H1 (cell line): ENCODE results near the gene NXN. TPM values are rescaled to one million over a fixed set of nuclear protein-coding genes. Genes with fewer than 3 reads are reported as not detected.
A peak's percentile ranks its signal among the peaks of the same experiment; 100 is the strongest.

Source experiments
- ATF2 ChIP-seq: IDR thresholded peaks from 2 replicates; pipeline ENCODE4 v1.6.1; 2012; ENCODE audit warnings: low read length, inconsistent platforms
- BCL11A ChIP-seq, 2 experiments: IDR thresholded peaks; one replicate each; pipeline ENCODE4 v1.6.1; 2011; ENCODE audit warnings: low read depth in 2 of 2, low read length in 2 of 2, mild to moderate bottlenecking in 2 of 2
- CHD1 ChIP-seq: IDR thresholded peaks from 2 replicates; pipeline ENCODE4 v1.6.1; 2012; ENCODE audit warnings: low read depth, low read length, improper control_type of control experiment
- CHD7 ChIP-seq: fragments of 300-600 bp; sonication (generic); IDR thresholded peaks from 2 replicates; pipeline ENCODE4 v1.7.1; 2012; ENCODE audit warnings: low read length, moderate library complexity, mild to moderate bottlenecking, inconsistent platforms; ENCODE audit not compliant: insufficient replicate concordance
- RXRA ChIP-seq: IDR thresholded peaks from 2 replicates; pipeline ENCODE4 v1.6.1; 2011; ENCODE audit warnings: low read depth, mild to moderate bottlenecking, low read length, moderate library complexity; ENCODE audit not compliant: insufficient read depth
- SP4 ChIP-seq: IDR thresholded peaks from 2 replicates; pipeline ENCODE4 v1.6.1; 2012; ENCODE audit warnings: low read length, inconsistent platforms
- TEAD4 ChIP-seq: IDR thresholded peaks from 2 replicates; pipeline ENCODE4 v1.6.1; 2012; ENCODE audit warnings: low read depth, low read length, inconsistent platforms, mixed read lengths
- polyA plus RNA-seq, 7 experiments: library from polyadenylated mRNA; depleted of rRNA in 3 of 7; stranded (reverse) in 5 of 7; unstranded in 2 of 7; fragments of >200 nt in 5 of 7; fragments of 200-250 nt in 2 of 7; gene quantifications; 1 replicate in 5 of 7; 2 replicates in 1 of 7; 4 replicates in 1 of 7; pipeline versions ENCODE4 v1.2.1 to v1.2.3, GENCODE V29; 2011 to 2013; ENCODE audit warnings: missing spikeins in 2 of 7, mixed read lengths in 2 of 7
- total RNA-seq: library from RNA; stranded (reverse); fragmentation: NEBNext Ultra II Directional; extraction: Animal tissue kit (Norgen Biotek cat#: 25700); gene quantifications from 2 replicates; pipeline ENCODE4 v1.2.1, GENCODE V29; 2021

The NXN gene
- total and polyA plus RNA-seq, 2 of the 8 experiments (the other 6 are each of a cell fraction or from before 2014, with no cell fraction given), result 94.1 to 107 TPM

- no peak for TF ChIP-seq CHD7
- TF ChIP-seq SP4, result no peak; the same call in 1 of the 2 replicates
- TF ChIP-seq RXRA, result no peak
- TF ChIP-seq ATF2, result peak; percentile 79
- no peak for TF ChIP-seq CHD1
- TF ChIP-seq TEAD4, result peak; percentile 52; the same call in 1 of the 2 replicates
- TF ChIP-seq BCL11A (IDR thresholded peaks at IDR 0.05; ENCODE audit: low read depth in 2 of 2, low read length in 2 of 2), result no peak
- TF ChIP-seq, all 59 proteins: peak for 30
Observed at GRCh38 chr17:996554-997344, 17.2 kb upstream of the NXN start, which contains the start of gene TIMM22 (continued).
